HG02870 (cell line): Measurements from ENCODE around the gene SPTLC1.
"Not testable (repeated sequence)": the region's sequence is repeated elsewhere in the genome, so short reads cannot be mapped to it uniquely, and the experiment has no call there.

Source experiments
- ATAC-seq: cut with Tn5 transposase; IDR thresholded peaks from one replicate; pipeline ENCODE4 v1.9.1; 2021; ENCODE audit warnings: mild to moderate bottlenecking, moderate library complexity; ENCODE audit not compliant: unreplicated experiment

The SPTLC1 gene

DNA sequence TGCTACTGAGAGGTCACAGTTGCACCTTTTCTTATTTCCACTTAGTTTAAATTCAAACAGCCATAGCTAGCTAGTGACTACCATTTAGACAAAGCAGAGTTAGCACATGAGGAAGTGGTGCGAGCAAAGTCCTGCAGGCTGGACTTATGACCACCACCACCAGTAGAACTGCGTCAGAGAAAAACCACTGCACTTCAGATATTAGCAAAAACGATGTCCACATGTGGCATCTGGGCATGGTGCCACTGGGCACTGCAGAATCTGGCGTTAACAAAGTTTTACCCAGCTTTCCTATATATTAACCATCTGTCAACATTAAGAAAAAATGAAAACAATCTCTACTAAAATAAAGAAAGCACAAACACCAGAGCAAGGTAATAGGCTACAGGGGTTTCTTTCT is 80.1 kb downstream of the SPTLC1 start:
- ATAC-seq = no peak

DNA sequence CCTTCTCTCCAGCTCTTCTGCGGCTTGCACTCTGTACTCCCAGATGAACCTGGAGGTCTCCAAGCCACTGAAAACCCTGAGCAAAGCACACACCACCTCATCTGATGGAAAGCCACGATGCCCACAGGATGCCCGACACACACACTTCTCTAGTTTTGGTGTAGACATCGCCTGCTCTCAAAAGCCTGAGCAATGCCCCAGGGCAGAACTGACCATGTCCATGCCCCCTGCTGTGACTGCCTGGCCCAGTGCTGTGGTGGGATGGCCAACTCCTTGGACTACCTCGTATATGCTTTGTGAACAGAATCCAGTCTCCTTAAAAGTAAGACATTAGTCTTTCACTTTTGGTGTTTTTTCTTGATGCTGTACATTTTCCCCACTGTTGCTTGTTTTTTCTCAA is 81.2 kb downstream of the SPTLC1 start:
- ATAC-seq = no peak

DNA sequence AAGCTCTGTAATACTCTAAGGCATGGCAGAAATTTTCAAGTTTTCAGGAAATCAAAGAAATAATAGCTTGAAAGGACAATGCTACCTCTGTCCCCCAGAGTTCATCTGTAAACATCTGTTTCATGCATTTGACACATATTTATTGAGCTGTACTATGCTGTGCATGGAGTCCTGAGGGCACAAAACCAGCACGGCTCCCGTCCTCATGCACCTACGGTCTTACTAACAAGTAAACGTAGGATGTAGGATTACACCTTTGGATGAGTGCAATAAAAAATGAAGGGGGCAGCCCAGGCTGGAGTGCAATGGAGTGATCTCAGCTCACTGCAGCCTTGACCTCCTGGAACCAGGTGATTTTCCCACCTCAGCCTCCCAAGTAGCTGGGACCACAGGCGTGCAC is 81.9 kb downstream of the SPTLC1 start:
- no peak for ATAC-seq

DNA sequence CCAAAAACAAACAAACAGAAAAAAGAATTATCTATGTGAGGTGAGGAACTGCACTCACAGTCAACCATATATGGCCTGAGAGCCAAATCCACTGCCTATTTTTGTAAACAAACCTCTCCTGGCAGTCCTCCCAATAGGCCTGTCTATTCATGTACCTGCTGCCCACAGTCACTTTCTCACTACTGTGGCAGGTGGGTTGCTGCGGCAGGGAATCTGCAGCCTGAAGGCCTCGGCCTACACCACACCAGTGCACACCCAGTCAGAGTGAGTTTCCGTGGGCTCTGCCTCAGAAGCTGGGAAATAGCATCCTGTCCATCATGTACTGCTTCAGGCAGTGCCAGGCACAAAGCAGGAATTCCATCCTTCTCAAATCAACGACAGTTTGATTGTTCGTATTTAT is 82.3 kb downstream of the SPTLC1 start:
- ATAC-seq = no peak

DNA sequence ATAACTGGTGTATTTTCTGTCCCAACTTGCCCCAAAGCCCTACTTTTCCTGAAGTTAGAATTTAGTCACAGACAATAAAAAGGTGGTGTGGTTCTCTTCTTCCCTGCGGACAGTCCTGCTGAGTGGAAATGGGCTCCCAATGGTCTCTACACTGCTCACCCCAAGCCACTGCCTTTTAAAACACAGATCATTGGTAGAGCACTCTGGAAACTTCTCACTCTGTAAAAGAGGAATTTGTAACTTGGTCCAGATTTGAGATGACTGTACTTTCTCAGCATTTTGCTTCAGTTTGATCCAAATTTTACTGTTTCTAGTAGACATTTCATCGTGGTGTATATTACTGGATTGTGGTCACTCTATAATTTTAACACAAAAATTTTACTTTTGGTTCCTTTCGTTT is 84.8 kb downstream of the SPTLC1 start:
- ATAC-seq = no peak

DNA sequence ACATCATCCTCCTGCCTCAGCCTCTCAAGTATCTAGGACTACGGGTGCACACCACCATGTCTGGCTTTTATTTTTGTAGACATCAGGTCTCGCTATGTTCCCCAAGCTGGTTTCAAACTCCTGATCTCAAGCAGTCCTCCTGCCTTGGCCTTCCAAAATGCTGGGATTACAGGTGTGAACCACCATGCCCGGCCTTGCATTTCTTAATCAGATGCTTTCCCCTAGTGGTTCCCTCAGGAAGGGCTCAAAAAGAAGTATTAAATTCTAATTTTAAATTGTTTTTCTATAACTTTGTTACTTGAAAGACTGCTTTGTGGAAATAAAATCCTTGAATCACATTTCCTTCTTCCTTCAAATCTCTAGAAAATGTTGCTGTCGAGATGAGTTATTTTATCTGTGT is 85.7 kb downstream of the SPTLC1 start:
- ATAC-seq = no peak

DNA sequence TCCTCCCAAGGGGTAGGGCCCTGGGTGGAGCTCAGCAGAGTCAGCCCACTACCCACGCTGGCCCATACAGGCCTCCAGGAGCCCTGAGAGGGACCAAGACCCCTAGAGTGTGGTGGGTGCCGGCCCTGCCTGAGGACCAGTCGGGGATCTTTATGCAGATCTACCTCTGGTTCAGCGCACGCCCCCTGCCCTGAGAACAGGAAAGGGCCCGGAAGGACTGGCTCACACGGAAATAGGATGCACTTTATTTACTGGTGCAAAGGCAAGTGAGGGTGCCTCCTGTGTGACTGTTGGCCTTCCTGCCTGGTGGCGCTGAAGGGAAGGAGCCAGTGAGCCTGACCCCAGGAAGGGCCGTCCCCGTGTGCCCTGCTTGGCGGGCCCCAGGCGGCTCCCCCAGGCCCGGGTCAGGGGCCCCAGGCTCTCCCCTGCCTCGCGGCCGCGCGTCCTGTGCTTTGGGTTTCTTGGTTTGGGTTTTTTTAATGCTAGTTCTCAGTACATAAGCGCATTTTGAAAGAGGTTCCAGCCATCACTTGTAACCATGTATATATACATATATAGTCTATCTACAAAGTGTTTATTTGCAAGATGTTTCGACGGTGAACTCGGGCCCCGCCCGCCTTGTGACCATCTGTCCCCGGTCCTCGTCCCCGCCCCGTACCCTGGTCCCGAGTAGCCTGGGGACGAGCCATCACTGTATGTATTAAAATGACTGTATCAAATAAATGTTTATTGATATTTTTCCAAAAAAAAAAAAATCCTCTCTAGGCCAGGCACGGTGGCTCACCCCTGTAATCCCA is 88.8 kb downstream of the SPTLC1 start:
- no peak for ATAC-seq

DNA sequence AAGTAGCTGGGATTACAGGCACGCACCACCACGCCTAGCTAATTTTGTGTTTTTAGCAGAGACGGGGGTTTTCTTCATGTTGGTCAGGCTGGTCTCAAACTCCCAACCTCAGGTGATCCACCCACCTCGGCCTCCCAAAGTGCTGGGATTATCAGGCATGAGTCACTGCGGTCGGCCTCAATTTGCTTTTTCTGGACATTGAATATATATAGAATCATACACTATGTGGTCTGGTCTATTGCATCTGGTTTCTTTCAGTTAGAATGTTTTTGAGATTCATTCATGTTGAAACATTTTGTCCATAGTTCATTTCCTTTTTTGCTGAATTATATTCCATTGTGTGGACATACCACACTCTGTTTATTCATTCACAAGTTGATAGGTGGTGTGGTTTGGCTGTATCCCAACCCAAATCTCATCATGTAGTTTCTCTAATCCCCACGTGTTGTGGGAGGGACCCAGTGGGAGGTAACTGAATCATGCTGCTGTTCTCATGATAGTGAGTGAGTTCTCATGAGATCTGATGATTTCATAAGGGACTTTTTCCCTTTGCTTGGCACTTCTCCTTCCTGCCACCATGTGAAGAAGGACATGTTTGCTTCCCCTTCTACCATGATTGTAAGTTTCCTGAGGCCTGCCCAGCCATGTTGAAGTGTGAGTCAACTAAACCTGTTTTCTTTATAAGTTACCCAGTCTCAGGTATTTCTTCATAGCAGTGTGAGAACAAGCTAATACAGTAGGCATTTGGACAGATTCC is 93.2 kb downstream of the SPTLC1 start:
- ATAC-seq = not testable (repeated sequence)

DNA sequence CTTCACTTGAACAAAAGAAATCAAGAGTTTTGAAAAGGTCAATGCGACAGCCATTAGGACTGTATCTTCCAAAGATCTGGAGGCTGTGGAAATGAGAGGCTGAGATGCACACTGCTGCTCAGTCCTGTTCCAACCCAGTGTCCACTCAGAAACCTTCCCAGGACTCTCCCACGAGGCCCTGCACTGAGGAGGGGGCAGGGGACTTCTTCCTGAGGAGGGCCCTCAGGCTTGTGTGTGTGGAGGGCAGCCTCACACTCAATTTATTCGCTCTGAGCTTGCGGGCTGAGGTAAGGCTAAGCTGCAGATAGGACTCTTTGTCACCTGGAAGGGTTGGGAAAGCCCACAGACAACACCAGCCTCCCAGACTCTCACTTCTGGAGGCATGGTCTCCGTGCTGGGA is 95.6 kb downstream of the SPTLC1 start:
- no peak for ATAC-seq

DNA sequence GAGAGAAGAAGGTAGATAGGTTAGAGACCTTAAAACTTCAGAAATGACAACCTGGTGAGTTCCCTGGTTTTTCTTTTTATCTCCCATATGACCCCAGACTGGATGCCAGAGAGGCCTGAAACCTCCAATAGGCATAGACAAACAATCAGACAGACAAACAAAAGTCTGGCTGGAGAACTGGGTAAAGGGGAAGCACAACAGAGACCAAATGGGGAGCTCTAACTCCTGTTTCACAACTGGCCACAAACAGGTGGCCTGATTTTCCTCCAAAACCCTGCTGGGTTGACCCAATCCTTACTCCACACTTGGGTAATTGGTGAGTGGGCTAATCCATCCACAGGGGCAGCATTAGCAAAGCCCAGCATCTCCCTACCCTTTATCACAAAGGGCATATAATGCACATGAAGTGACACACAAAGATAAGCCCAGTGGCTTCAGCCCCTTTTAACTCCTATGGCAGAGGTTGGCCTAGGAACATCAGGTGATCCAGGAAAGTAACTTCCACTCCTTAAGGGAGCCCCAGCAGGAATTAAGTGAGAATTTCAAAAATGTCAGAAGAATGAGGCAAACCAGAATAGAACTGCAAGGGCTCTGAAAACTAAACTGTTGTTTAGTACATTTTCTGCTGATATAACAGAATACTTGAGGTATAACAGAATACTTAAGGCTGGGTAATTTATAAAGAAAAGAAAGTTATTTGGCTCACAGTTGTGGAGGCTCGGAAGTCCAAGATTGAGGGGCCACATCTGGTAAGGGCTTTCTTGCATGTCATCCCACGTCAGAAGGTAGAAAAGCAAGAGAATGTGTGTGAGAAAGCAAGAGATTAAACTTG is 104.3 kb downstream of the SPTLC1 start:
- no peak for ATAC-seq

DNA sequence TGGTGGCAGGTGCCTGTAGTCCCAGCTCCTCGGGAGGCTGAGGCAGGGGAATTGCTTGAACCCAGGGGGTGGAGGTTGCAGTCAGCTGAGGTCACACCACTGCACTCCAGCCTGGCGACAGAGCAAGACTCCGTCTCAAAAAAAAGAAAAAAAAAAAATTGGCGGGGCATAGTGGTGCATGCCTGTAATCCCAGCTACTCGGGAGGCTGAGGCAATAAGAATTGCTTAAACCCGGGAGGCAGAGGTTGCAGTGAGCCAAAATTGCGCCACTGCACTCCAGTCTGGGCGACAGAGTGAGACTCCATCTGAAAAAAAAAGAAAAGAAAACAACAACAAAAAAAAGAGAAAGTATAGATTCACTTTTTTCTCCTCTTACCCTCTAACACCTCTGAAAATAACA is 105.0 kb downstream of the SPTLC1 start:
- ATAC-seq = not testable (repeated sequence)

DNA sequence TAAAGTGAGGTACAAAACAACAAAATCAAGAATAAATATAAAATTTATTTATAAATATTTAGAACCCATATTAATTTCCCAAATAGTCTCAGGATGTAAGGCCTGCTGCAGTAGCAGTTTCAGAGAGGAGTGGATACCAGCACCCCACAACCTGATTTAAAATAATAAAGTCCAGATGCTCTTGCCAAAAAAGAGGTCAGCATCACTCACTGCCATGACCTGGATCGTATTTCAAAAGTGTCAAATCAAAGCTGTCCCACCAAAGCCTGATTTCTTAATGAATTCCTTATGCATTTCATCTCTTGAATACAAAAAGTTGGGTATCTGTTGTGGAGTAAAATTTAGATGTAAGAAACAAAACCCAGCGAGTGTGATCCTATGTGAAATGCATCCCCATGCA is 107.2 kb downstream of the SPTLC1 start:
- ATAC-seq = no peak

DNA sequence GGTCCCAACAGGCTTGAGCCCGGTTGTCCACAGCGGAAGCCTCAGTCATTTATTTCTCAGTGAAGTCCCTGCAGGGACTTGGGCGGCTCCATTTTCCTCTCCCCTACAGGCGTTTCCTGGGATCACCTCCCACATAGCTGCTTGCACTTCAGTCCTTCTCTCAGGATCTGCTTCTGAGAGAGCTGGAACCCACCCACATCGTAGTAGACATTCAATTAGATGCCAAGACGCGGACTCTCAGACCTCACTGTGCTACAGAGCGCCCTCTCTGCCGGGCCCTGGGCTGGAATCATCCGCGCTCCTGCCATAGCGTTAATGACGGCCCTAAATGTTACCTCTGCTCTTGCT is 111.2 kb downstream of the SPTLC1 start:
- no peak for ATAC-seq

DNA sequence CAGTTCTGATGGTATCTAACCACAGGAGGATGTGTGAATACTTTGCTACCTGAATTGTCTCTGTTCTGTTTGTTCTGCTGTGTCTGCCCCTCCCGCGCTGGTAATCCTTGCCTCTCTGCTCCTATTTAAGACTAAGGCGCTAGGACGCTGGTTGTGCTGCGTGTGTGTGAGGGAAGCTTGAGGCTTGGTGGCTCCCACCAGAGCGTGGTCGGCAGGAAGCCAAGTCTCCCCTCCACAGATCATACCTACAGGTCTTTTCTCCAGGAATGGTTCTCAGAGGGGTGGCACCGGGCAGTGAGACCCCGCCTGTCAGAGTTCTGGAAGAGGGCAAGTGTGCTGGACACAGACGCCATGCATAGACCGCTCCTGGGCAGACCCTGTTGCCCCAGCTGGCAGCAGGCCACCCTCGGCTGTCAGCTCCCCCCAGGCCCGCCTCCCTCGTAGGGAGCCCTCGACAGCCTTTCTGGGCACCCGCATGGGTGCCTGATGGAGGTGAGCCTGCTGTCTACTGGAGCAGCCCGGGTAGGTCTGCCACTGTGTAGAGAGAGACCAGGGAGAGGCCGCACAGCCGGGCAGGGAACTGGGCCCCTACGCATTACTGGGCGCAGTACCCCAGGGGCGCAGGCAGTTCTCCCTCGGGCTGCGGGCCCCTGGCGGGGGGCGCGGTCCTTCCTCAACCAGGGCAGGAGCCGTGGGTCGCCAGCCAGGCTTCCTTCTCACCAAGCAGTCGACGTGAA is 111.7 kb downstream of the SPTLC1 start:
- no peak for ATAC-seq

DNA sequence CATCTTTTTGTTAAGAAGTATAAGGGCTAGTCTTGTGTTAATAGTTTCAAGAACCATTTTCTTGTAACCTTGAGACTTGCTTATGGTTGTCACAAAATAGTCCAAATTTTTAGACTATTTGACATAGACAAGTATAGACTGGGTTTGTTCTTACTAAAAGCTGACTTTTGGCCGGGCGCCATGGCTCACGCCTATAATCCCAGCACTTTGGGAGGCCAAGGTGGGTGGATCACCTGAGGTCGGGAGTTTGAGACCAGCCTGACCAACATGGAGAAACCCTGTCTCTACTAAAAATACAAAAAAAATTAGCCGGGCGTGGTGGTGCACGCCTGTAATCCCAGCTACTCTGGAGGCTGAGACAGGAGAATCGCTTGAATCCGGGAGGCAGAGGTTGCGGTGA is 113.3 kb downstream of the SPTLC1 start:
- not testable (repeated sequence) for ATAC-seq

DNA sequence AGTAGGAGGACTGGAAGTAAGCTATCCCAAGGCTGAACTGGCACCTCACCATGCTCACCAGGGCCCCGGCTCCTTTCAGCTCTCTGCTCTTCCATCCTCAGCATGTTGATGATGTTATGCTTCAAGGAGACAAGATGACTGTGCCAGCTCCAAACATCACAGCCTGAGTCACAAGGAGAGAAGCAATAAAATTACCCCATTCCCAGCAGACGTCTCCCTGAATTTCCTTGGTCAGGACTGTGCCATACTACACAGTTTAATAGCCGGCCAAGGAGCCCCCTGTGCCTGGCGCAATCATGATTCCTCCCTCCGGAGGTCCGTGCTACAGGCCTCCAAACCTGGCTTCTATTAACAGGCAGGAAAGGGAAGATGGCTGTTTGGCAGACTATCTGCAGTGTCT is 114.0 kb downstream of the SPTLC1 start:
- ATAC-seq = no peak

DNA sequence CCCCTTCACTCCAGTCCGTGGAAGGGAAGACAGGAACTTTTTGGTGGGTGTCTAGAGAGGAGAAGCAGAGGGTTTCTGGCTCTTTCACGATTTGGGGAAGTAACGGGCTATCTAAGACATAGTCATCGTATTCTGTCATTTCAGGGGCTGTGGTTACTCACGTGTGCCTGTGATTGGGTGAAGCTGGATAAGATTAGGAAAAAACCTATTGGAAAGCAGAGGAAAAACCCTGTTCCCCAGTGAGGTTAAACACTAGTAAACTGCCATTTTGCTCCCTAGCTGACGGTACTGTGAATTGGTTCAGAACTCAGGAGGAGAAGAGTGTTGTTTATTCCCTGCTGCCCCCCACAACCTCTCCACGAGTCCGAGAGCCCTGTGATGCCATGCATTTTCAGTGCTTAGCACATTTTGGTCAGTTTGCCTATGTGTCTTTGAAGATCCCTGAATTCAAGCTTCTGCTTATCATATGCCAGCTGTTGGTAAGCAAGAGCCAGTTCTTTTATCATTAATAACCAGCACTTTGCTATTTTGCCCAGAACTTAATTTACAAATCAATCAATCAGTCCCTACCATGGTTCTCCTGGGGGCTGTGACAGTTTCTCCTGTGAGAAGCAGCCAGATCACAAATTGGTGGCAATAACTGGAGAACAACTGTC is 120.1 kb downstream of the SPTLC1 start:
- no peak for ATAC-seq

DNA sequence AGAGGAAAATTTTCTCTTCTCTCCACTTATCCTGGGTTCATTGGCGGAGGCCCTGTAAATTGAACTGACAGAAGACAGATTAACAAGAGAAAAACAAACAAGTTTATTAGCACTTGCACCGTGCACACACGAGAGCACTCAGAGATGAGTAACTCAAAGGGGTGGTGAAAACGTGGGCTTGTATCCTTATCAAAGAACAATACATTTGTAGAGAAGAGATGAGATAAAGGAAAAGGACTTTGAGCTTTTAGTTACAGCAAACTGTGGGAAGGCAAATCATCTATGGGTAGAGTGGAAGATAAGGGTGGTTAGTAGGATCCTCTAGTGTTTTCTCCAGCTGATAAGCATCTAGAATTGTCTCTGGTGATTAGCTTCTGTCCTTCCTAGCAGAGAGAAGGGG is 120.8 kb downstream of the SPTLC1 start:
- no peak for ATAC-seq

DNA sequence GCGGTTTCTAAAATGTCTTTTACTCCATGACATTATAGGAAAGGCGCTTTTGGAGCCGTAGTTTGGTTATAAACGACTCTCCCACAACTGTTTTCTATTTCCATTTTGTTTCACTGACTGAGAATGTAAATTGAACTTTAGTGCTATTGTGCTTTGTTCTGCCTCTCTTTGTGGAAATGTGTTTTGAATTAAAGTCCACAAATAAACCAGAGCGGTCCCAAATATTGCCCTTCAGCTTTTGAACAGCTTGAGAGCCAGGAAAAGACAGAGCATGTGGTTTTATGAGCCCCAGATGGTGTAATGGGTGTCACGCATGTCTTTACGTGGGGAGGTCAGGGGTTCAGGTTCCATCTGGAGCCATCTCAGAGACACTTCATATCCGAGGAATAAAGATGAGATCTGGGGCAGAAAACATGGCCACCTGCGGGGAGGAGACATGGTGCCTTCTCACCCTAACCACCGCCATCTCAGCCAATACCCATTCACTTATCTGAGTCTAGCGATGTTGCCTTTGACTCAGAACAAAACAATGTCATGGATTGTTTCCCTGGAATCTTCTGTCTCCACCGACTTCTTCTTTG is 122.7 kb downstream of the SPTLC1 start:
- no peak for ATAC-seq

DNA sequence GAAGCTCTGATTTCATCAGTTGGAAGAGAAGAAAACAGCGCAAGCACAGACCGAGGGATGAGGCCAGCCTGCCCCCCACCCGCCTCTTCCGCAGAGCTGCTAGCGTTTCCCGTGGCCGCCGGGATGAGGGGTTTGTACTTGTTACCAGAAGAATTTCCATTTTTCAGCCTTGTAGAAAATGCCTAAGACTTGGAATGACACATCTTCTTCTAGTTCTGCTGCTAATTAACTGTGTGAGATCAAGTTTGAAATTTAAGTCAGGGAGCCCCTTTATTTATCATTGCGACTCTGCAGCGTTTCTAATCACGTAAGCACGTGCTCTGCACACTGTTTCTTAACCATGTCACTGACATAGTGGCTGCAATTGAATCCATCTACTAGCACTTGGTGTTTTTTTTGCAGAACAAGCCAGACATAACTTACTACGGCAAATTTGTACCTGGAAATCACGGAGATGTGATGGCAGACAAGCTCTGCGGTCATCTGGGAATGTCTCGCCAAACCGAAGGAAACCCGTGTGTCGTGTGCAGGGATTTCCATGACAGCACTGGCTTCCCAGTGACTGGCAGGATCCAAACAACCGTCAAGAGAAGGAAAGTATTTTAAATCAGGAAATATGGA is 123.4 kb downstream of the SPTLC1 start:
- no peak for ATAC-seq
